Measurements from ENCODE around the gene FOXO6.

GRCh38 chr1:41391834-41392527 lies 30.7 kb downstream of the FOXO6 start:
- TF ChIP-seq POLR2A (IDR thresholded peaks at IDR 0.05) (no peak), CTCF (IDR thresholded peaks at IDR 0.05) (no peak)
